ENCODE data around the gene CTDSP2.
"Not testable (repeated sequence)": the region's sequence is repeated elsewhere in the genome, so short reads cannot be mapped to it uniquely, and the experiment has no call there.

CTDSP2 gene

DNA sequence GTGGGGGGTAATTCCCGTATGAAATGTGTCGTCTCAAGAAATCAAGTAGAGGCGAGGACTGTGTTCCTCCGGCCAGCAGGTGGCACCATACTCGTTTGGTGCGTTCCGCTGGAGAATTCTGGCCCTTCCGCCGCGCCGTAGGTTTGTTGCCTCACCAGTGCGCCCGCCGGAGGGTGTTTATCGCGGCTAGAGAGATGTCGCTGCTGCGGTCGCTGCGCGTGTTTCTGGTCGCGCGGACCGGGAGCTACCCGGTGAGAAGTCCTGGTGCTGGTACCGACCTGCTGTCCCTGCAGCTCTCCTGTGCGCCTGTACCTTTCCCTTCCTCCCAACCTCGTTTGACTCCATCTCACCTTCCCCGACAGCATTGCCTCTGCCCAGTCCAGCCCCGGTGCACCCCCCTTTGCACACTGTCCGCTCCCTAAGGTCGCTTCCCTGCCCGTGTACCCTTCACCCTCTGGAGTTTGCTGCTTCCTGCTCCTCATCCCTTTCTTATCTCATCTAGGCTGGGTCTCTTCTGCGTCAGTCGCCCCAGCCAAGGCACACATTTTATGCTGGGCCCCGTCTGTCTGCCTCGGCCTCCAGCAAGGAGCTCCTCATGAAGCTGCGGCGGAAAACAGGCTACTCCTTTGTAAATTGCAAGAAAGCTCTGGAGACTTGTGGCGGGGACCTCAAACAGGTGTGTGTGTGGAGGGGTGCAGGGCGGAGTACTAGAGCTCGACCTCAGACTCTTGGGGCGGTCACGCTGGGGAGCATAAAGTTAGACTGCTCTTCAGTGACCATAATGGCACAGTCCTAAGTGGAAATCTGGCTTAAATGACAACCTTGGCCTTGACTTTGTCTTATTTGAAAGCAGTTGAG lies 63.7 kb downstream of the CTDSP2 start, which contains the start of gene TSFM:
Gene TSFM (plus strand): TSS at position 180 of the 858 bp plus-strand sequence. CDS start 15 bp downstream, at position 195.
- peak; percentile 92 to 97 (median 96) for DNase-seq (ENCODE audit: low read depth in 3 of 3)

DNA sequence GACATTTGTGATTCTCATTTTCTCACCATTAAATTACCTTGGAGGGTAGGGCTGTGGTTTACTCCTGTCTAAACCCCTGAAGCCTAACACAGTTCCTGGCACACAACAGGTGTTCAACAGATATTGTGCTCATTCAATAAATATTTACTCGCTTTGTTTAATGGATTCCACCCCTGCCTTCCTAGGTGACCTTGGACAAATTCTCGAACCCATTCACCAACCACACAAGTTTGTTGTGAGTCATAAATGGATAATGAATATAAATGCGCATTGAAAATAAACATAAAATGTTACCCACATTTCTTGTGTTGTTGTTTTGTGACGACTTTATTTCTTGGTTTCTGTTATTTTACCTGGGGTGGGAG lies 64.3 kb downstream of the CTDSP2 start:
- no peak for DNase-seq (ENCODE audit: low read depth in 3 of 3)

DNA sequence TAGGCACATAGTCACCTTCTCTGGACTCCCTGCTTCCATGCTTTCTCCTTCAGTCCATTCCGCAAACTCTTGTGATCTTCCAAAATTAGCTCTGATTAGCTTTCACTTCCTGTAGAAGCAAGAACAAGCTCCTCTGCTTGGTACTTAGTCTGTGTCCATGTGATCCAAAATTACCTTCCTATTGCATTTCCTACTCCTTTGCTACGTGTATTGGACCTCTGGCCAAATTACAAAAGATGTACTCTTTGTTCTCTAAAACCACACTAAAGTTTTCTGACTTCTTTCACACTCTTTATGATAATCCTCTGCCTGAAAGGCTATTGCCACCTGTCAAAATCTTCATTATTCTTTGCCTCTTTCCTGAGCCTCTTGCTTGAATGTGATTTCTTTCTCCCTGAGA lies 64.7 kb downstream of the CTDSP2 start:
- DNase-seq (ENCODE audit: low read depth in 3 of 3) = no peak

DNA sequence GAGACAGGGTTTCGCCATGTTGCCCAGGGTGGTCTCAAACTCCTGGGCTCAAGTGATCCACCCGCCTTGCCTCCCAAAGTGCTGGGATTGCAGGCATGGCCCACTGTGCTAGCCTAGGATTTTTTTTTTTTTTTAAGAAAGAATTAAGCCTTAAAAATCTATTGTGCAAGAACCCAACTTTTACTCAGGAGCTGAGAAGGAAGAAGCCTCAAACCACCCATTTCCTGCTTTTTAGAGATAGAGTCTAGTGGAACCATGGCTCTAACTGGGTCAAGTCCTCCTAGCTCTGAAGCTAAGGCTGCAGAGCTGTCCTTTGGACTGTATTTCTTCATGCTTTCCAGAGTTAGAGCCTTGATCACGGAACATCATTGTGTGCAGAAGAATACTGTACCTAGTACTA lies 65.3 kb downstream of the CTDSP2 start:
- DNase-seq (ENCODE audit: low read depth in 3 of 3) = no peak

DNA sequence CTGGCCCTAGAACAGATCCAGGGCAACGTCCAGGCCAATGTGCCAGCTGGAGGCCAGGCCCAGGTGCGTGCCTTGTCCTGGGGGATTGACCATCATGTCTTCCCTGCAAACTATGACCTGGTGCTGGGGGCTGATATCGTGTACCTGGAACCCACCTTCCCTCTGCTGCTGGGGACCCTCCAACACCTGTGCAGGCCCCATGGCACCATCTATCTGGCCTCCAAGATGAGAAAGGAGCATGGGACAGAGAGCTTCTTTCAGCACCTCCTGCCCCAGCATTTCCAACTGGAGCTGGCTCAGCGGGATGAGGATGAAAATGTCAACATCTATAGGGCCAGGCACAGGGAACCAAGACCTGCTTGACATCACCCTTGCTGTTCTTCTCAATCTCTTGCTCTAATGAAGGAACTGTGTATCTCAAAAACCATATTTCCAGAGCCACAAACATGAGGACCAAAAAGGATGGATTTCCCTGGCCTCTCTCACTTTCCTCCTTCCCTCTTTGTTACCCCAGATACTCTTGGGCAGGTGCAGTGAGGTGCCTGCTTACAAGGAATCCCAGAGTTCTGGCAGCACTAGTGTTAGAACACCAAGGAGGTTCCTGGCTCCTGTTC lies 66.1 kb downstream of the CTDSP2 start:
- DNase-seq (ENCODE audit: low read depth in 3 of 3) = no peak

DNA sequence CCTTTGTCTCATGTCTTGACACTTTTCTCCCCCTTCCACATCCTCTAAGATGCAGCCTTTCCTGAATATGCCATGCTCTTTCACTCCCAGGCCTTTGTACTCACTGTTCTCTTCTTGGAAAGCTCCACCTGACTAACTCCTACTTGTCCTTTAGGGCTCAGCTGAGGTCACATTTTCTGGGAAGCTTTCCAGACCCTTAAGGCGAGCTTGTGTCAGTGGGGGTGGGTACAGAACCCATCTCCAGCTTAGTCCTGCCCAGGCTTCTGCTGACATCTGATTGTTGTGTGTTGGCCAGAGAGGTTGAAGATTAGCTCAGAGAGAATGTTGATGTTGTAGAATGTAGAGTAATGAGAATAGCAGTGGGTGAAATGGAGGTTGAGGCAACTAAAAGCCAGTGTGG lies 66.8 kb downstream of the CTDSP2 start:
- DNase-seq (ENCODE audit: low read depth in 3 of 3) = no peak

DNA sequence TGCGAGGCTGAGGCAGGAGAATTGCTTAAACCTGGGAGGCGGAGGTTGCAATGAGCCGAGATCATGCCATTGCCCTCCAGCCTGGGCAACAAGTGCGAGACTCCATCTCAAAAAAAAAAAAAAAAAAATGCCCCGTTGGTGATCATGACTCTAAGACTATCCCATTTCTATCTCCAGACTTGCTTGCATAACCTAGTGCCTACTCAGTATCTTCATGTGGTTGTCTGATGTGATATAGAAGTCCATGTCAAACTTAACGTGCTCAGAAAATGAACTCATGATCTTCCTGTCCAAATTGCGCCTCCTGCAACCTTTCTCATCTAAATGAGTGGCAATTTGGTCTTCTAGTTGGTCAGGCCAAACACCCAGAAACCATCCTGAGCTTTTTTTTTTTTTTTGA lies 68.6 kb downstream of the CTDSP2 start:
- no peak for DNase-seq (ENCODE audit: low read depth in 3 of 3)

DNA sequence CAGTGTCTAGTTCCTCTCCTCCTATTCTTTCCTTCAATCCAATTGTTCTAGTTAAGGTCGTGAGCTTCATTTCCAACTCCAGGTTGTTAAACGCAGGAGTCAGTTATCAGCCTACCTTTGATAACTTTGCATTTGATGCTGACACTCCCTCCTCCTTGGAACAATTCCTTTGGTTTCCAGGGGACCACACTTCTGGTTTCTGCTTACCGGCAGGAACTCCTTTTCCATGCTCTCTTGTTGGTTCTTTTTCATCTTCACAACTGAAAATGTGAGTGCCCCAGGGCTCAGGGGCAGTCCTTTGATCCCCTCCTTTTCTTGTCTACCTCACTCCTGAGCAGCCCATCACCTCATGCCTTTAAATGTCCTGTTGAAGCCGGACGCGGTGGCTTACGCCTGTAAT lies 69.2 kb downstream of the CTDSP2 start:
- no peak for DNase-seq (ENCODE audit: low read depth in 3 of 3)

DNA sequence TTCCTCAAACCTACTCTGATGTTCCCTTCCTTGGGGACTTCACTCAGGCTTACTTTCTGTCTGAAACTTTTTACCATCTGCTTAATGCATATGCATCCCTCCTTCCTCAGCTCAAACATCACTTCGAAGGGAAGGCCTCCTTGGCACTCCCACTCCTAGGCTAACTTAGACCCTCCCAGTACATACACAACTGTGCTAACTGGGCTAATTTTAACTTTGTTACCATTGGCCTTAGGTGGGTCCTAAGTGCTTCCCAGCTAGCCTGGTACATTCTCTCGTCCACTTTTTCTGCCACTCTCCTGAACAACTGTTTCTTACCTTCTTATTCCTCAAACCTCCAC lies 70.3 kb downstream of the CTDSP2 start:
- no peak for DNase-seq (ENCODE audit: low read depth in 3 of 3)

DNA sequence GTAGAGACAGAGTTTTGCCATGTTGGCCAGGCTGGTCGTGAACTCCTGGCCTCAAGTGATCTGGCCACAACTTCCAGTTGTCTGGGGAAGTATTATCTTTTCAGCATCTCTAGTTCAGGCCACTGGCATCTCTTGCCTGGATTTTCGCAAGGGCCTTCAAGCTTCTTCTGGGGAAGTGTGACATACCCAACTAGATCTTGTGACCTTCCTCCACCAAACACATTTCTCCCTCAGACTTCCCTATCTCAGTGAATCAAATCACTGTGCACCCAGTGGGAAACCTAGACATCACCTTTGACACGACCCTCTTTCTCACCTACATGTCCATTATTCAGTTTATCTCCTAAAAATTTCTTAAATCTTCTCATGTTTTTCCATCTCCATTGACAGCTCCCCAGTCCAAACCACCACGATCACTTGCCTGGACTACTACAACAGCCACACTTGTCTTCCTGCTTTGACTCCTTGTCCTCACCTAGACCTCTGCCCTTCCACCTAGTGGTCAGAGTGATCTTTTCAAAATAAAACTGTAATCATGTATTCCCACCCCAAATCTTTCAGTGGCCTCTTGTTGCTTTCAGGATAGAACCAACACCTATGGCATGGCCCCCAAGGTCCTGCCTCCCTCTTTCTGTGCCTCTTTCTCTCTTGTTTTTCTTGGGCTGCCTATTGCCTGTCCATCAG lies 70.8 kb downstream of the CTDSP2 start:
- no peak for DNase-seq (ENCODE audit: low read depth in 3 of 3)

DNA sequence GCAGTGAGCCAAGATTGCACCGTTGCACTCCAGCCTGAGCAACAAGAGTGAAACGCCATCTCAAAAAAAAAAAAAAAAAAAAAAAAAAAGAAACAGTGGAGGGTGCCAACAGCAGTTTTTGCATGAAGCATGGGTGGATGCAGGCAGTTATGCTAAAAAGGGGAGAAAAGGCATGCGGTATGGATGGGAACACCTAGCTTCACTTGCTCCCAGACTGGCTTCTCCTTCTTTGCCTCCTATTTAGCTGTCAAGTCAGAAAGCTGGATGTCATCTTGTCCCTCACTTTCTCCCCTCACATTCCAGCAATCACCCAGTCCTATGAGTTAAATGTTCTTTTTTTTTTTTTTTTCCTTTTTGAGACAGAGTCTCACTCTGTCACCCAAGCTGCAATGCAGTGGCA lies 71.5 kb downstream of the CTDSP2 start:
- DNase-seq (ENCODE audit: low read depth in 3 of 3) = no peak

DNA sequence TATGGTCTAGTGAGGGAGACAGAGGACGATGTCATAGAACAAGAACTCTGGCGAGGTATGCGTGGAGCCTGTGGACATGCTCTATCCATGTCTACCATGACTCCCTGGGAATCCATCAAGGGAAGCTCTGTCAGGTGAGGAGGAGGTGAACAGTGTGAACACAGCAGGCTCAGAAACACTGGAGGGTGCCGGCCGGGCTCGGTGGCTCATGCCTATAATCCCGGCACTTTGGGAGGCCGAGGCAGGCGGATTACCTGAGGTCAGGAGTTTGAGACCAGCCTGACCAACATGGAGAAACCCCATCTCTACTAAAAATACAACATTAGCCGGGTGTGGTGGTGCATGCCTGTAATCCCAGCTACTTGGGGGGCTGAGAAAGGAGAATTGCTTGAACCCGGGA lies 71.9 kb downstream of the CTDSP2 start:
- not testable (repeated sequence) for DNase-seq (ENCODE audit: low read depth in 3 of 3)

DNA sequence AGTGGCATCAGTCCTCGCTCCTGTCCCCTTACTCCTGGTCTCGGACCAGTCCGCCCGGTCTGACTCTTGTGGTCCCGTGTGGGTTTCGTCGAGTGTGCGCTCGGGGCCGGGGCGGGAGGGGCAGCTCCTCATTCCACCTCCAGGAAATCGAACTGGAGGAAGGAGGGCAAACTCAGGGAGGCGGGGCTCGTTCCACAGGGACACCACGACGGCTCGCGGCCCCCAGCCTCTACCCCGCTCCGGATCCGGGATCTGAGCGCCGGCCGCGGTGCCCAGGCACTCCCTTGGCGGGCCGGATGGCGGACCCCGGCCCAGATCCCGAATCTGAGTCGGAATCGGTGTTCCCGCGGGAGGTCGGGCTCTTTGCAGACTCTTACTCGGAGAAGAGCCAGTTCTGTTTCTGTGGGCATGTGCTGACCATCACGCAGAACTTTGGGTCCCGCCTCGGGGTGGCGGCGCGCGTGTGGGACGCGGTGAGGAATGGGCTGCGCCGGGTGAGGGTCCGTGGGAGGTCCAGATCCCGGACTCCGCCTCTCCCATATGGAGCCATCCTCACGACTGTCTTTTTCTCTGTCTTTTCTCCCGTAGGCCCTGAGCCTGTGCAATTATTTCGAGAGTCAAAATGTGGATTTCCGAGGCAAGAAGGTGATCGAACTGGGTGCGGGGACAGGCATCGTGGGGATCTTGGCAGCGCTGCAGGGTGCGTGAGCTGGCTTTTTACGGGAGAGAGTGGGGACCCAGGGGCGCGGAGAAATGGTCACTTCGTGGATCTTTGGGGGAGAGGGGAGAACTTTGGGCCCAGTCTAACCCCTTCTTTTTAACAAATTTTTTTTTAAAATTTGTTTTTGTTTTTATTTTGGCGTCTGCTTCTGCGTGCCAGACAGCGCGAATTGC lies 73.9 kb downstream of the CTDSP2 start, which contains the start of gene EEF1AKMT3:
Gene EEF1AKMT3 (plus strand): TSS at position 186 of the 894 bp plus-strand sequence. CDS start 111 bp downstream, at position 297.
- peak in 1 of 3 experiments; percentile 36 for DNase-seq (ENCODE audit: low read depth in 3 of 3)

DNA sequence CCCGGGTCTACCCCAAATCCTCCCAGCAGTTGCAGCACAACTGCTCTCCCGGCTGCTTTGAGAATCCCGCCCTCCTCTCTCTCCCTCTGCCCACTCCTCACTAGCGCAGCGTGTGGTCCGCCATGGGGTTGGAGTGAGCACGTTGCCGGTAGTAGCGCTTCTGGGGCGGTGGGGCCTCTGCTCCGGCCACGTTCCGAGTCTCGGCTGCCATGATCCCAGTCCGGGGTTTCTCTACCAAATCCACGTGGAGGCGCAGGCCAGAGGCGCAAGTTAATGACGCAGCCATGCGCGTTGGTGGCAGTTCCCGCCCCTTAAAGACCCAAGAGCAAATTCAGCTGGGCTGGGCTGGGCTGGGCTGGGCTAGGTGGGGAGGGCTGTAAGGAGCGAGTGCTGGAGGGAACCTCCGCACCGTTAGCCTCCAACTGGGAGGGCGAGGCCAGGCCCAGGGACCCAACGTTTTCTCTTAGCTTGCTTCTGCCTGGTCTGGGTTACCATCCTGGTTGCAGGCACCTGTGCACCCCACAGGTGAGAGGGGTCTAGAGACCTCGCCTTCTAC lies 74.6 kb downstream of the CTDSP2 start, which contains the start of gene METTL1:
Gene METTL1 (minus strand): TSS at position 233 of the 556 bp plus-strand sequence. CDS start 22 bp downstream, at position 211.
- DNase-seq (ENCODE audit: low read depth in 3 of 3) = peak; percentile 86 to 95 (median 92)

DNA sequence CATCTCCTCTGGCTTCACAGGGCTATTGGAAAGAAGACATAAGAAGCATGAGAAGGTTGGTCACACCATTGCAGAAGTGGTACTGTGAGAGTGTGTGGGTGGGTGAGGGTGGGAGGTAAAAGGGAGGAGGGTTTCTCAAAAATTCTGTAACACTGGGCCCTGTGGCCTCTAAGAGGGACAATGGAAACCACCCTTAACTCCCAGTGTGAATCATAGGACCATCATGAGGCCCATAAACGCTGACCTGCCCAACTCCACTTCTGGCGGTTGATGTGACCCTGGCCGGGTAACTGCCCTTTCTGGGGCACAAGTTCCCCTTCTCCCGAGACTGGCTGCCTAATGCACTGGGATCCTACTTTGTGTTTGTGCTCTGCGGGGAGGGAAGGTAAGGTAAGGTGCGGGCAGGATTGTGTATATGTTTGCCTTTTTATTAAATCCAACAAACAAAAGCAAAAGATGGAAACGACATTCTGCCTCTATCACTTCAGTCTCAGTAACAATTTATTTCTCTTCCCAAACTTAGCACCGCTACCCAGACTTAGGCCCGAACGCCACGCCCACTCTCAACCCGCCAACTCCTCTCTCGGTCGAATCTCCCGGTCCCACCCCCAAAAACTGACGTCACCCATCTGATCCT lies 75.2 kb downstream of the CTDSP2 start:
- DNase-seq (ENCODE audit: low read depth in 3 of 3) = peak; percentile 86 to 94 (median 87)

DNA sequence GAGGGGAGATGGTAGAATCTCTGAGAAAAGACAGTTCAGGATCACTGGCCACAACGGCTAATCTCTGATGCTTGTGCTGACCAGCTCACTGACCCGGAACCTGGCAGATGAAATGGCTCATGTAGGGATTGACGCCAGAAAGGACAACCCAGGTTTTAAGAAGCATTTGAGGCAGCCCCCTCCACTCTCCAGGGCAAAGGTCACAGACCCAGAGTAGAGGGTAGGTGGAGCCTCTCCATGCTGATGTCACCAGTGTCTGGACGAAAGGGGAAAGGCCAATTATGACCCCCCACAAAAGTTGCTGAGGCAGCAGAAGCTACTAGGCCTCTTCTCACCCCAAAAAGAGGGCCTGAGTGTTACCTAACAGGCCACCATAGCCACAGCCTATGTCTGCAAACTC lies 75.8 kb downstream of the CTDSP2 start:
- DNase-seq (ENCODE audit: low read depth in 3 of 3) = no peak

Measured in stimulated activated CD4-positive, alpha-beta T cell treated with anti-CD3 and anti-CD28 coated beads, TNF-alpha, amount 100 ng/mL, for 24 hours (primary cell).